GM12891 (cell line): Measurements from ENCODE around the gene SLC24A3.

Source experiments
- PAX5 ChIP-seq: IDR thresholded peaks from 2 replicates; pipeline ENCODE4 v1.6.1; 2011; ENCODE audit warnings: low read length, moderate library complexity, mild to moderate bottlenecking; ENCODE audit not compliant: insufficient read depth, severe bottlenecking
- POLR2A ChIP-seq: IDR thresholded peaks from 2 replicates; pipeline ENCODE4 v1.6.1; 2011; ENCODE audit warnings: low read depth, low read length, control low read depth

GRCh38 chr20:19313342-19314069 lies 101.1 kb downstream of the SLC24A3 start:
- TF ChIP-seq PAX5 = no peak
- TF ChIP-seq POLR2A = no peak
